ENCODE measurements around the gene WBP1L.

DNA sequence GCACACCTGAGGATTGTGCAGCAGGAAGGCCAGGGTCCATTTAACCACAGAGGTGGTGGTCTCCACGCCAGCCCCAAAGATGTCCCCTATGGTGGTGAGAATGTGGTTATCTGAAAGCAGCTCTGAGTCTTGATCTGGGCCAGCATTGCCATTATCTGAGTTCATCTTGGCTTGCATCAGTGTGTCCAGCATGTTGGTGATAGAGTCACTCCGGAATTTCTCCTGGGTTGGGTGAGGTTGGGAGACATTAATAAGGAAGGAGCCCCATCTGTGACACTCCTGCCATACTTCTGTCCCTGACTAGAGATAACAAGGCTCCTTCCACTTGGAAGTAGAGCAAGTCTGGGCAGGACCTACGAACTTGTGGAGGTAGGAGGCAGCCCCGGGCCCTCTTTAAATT is 89.2 kb downstream of the WBP1L start:
- TF ChIP-seq POLR2A (IDR thresholded peaks at IDR 0.05; ENCODE audit: insufficient read depth in 1 of 2, low read depth in 2 of 2, low read length in 2 of 2), result no peak
- TF ChIP-seq, protein P1, sequence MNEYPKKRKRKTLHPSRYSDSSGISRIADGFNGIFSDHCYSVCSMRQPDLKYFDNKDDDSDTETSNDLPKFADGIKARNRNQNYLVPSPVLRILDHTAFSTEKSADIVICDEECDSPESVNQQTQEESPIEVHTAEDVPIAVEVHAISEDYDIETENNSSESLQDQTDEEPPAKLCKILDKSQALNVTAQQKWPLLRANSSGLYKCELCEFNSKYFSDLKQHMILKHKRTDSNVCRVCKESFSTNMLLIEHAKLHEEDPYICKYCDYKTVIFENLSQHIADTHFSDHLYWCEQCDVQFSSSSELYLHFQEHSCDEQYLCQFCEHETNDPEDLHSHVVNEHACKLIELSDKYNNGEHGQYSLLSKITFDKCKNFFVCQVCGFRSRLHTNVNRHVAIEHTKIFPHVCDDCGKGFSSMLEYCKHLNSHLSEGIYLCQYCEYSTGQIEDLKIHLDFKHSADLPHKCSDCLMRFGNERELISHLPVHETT (CRISPR knock-in tag; conservative IDR thresholded peaks at IDR 0.05), result no peak
- TF ChIP-seq TAF15 (IDR thresholded peaks at IDR 0.05; ENCODE audit: low read depth, low read length, poor library complexity, severe bottlenecking), result no peak
- TF ChIP-seq, protein P2, sequence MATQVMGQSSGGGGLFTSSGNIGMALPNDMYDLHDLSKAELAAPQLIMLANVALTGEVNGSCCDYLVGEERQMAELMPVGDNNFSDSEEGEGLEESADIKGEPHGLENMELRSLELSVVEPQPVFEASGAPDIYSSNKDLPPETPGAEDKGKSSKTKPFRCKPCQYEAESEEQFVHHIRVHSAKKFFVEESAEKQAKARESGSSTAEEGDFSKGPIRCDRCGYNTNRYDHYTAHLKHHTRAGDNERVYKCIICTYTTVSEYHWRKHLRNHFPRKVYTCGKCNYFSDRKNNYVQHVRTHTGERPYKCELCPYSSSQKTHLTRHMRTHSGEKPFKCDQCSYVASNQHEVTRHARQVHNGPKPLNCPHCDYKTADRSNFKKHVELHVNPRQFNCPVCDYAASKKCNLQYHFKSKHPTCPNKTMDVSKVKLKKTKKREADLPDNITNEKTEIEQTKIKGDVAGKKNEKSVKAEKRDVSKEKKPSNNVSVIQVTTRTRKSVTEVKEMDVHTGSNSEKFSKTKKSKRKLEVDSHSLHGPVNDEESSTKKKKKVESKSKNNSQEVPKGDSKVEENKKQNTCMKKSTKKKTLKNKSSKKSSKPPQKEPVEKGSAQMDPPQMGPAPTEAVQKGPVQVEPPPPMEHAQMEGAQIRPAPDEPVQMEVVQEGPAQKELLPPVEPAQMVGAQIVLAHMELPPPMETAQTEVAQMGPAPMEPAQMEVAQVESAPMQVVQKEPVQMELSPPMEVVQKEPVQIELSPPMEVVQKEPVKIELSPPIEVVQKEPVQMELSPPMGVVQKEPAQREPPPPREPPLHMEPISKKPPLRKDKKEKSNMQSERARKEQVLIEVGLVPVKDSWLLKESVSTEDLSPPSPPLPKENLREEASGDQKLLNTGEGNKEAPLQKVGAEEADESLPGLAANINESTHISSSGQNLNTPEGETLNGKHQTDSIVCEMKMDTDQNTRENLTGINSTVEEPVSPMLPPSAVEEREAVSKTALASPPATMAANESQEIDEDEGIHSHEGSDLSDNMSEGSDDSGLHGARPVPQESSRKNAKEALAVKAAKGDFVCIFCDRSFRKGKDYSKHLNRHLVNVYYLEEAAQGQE (IDR thresholded peaks at IDR 0.05; ENCODE audit: borderline replicate concordance in 1 of 2, low read depth in 1 of 2, low read length in 2 of 2), result no peak
- no peak for TF ChIP-seq BHLHE40 (IDR thresholded peaks at IDR 0.05; ENCODE audit: low read length)
- TF ChIP-seq, protein P3, sequence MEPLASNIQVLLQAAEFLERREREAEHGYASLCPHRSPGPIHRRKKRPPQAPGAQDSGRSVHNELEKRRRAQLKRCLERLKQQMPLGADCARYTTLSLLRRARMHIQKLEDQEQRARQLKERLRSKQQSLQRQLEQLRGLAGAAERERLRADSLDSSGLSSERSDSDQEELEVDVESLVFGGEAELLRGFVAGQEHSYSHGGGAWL (CRISPR knock-in tag; IDR thresholded peaks at IDR 0.05), result no peak
- no peak for TF ChIP-seq POLR2AphosphoS2 (IDR thresholded peaks at IDR 0.05; ENCODE audit: low read depth, low read length)
- TF ChIP-seq, protein P4, sequence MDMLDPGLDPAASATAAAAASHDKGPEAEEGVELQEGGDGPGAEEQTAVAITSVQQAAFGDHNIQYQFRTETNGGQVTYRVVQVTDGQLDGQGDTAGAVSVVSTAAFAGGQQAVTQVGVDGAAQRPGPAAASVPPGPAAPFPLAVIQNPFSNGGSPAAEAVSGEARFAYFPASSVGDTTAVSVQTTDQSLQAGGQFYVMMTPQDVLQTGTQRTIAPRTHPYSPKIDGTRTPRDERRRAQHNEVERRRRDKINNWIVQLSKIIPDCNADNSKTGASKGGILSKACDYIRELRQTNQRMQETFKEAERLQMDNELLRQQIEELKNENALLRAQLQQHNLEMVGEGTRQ (IDR thresholded peaks at IDR 0.05; ENCODE audit: low read depth, low read length), result no peak
- TF ChIP-seq, protein P4 (CRISPR knock-in tag; IDR thresholded peaks at IDR 0.05; ENCODE audit: borderline replicate concordance), result no peak
- TF ChIP-seq TRIM24 (CRISPR knock-in tag; IDR thresholded peaks at IDR 0.05), result no peak
- no peak for TF ChIP-seq TCF7 (IDR thresholded peaks at IDR 0.05; ENCODE audit: low read depth)
- no peak for TF ChIP-seq NONO (IDR thresholded peaks at IDR 0.05)
- TF ChIP-seq NONO (CRISPR knock-in tag; conservative IDR thresholded peaks at IDR 0.05), result no peak
- TF ChIP-seq ELF1 (CRISPR knock-in tag; IDR thresholded peaks at IDR 0.05), result no peak
- TF ChIP-seq PHF8 (CRISPR knock-in tag; IDR thresholded peaks at IDR 0.05), result no peak
